ENCODE results near the gene FAM210B. TPM values are rescaled to one million over a fixed set of nuclear protein-coding genes. Genes with fewer than 3 reads are reported as not detected.
A peak's percentile ranks its signal among the peaks of the same experiment; 100 is the strongest.

The FAM210B gene
- total and polyA plus RNA-seq, 9 of the 15 experiments (the other 6 are each of a cell fraction or from before 2014, with no cell fraction given), result 12.1 to 87.3 (median 47.6) TPM

DNA sequence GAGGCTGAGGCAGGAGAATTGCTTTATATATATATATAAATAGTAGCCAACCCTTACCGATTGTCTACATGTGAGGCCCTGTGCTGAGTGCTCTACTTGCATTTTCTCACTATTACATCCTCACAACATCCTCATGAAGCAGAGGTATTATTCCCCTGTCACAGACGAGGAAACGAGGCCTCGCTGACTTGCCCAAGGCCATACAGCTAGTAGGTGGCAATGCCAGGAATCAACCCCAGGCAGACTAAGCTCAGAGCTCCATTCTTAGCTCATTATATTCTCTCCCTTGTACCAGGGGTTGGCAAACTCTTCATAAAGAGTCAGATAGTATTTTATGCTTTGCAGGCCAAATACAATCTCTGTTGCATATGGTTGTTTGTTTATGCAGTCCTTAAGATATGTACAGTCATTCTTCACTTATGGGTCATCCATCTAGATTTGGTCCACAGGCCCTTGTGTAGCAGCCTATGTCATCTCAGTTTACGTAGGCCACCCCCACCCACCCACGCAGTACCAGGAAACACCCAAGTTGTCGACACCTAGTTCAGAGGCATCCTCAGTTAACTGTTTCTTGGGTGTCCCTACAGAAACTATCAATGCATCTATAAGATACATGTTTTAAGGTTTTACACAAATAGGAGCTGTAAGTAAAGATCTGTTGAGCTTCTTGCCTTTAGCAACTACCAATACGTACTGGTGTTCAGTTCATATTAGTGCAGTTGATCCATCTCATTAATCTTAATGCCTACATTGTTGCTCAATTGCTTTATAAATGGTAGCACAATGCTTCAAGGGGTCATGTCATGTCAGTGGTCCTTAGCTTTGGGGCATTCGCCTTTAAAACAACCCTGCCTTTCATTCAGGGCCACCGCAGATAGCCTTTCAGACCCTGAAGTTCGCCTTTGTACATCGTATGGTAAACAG, 56.3 kb downstream of the FAM210B start (continued):
- TF ChIP-seq, protein P1, sequence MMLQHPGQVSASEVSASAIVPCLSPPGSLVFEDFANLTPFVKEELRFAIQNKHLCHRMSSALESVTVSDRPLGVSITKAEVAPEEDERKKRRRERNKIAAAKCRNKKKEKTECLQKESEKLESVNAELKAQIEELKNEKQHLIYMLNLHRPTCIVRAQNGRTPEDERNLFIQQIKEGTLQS (IDR thresholded peaks at IDR 0.05), result peak; percentile 59
- TF ChIP-seq, protein P1 (CRISPR knock-in tag; conservative IDR thresholded peaks at IDR 0.05), result no peak
- TF ChIP-seq, protein P2, sequence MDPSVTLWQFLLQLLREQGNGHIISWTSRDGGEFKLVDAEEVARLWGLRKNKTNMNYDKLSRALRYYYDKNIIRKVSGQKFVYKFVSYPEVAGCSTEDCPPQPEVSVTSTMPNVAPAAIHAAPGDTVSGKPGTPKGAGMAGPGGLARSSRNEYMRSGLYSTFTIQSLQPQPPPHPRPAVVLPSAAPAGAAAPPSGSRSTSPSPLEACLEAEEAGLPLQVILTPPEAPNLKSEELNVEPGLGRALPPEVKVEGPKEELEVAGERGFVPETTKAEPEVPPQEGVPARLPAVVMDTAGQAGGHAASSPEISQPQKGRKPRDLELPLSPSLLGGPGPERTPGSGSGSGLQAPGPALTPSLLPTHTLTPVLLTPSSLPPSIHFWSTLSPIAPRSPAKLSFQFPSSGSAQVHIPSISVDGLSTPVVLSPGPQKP (CRISPR knock-in tag; IDR thresholded peaks at IDR 0.05), result no peak
- TF ChIP-seq TEAD4 (IDR thresholded peaks at IDR 0.05; ENCODE audit: low read length) (peak; percentile 60; the same call in 1 of the 2 replicates), TEAD4 (CRISPR knock-in tag; IDR thresholded peaks at IDR 0.05; ENCODE audit: borderline replicate concordance) (no peak), ETV6 (IDR thresholded peaks at IDR 0.05; ENCODE audit: borderline replicate concordance in 1 of 2, low read depth in 2 of 2, low read length in 1 of 2) (0 out of 4 replicates have a peak, but pooled peaks of 1 of the 2 experiments have one; percentile 30), ETV6 (CRISPR knock-in tag; IDR thresholded peaks at IDR 0.05; ENCODE audit: borderline replicate concordance) (no peak), JUN (IDR thresholded peaks at IDR 0.05; ENCODE audit: borderline replicate concordance, low read depth, low read length) (no peak; the same call in 1 of the 2 replicates), JUN (CRISPR knock-in tag; IDR thresholded peaks at IDR 0.05; ENCODE audit: borderline replicate concordance) (no peak), EP400 (IDR thresholded peaks at IDR 0.05) (0 out of 2 replicates have a peak, but pooled peaks have one; percentile 13), ZNF77 (CRISPR knock-in tag; IDR thresholded peaks at IDR 0.05) (no peak), SETDB1 (IDR thresholded peaks at IDR 0.05; ENCODE audit: low read length) (no peak), SOX6 (IDR thresholded peaks at IDR 0.05) (peak; percentile 38; the same call in 1 of the 2 replicates), PHB2 (IDR thresholded peaks at IDR 0.05; ENCODE audit: low read depth) (no peak), ZNF232 (CRISPR knock-in tag; IDR thresholded peaks at IDR 0.05) (no peak), ZNF212 (CRISPR knock-in tag; IDR thresholded peaks at IDR 0.05) (no peak), TAF1 (IDR thresholded peaks at IDR 0.05; ENCODE audit: control insufficient read depth, extremely low read depth, insufficient read depth, low read length, severe bottlenecking) (no peak), CCAR2 (IDR thresholded peaks at IDR 0.05; ENCODE audit: low read depth, low read length) (no peak), MEIS2 (IDR thresholded peaks at IDR 0.05; ENCODE audit: partially characterized antibody) (peak; percentile 79), ATF1 (CRISPR knock-in tag; IDR thresholded peaks at IDR 0.05) (no peak), ATF1 (tag; IDR thresholded peaks at IDR 0.05) (peak; percentile 79)
- TF ChIP-seq, protein P3, sequence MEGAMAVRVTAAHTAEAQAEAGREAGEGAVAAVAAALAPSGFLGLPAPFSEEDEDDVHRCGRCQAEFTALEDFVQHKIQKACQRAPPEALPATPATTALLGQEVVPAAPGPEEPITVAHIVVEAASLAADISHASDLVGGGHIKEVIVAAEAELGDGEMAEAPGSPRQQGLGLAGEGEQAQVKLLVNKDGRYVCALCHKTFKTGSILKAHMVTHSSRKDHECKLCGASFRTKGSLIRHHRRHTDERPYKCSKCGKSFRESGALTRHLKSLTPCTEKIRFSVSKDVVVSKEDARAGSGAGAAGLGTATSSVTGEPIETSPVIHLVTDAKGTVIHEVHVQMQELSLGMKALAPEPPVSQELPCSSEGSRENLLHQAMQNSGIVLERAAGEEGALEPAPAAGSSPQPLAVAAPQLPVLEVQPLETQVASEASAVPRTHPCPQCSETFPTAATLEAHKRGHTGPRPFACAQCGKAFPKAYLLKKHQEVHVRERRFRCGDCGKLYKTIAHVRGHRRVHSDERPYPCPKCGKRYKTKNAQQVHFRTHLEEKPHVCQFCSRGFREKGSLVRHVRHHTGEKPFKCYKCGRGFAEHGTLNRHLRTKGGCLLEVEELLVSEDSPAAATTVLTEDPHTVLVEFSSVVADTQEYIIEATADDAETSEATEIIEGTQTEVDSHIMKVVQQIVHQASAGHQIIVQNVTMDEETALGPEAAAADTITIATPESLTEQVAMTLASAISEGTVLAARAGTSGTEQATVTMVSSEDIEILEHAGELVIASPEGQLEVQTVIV (CRISPR knock-in tag; IDR thresholded peaks at IDR 0.05; ENCODE audit: borderline replicate concordance), result no peak
- TF ChIP-seq, protein P4, sequence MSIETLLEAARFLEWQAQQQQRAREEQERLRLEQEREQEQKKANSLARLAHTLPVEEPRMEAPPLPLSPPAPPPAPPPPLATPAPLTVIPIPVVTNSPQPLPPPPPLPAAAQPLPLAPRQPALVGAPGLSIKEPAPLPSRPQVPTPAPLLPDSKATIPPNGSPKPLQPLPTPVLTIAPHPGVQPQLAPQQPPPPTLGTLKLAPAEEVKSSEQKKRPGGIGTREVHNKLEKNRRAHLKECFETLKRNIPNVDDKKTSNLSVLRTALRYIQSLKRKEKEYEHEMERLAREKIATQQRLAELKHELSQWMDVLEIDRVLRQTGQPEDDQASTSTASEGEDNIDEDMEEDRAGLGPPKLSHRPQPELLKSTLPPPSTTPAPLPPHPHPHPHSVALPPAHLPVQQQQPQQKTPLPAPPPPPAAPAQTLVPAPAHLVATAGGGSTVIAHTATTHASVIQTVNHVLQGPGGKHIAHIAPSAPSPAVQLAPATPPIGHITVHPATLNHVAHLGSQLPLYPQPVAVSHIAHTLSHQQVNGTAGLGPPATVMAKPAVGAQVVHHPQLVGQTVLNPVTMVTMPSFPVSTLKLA (conservative IDR thresholded peaks at IDR 0.05), result peak; percentile 43 to 55; a peak in 3 of 4 replicates
